H54 (cell line): ENCODE results near the gene PCSK9.
A peak's percentile ranks its signal among the peaks of the same experiment; 100 is the strongest.

Experiments used
- DNase-seq: peaks from one replicate; pipeline ENCODE4 v3.0.0; 2011; ENCODE audit warnings: low spot score, mixed read lengths; ENCODE audit not compliant: insufficient read length
- FAIRE-seq: peaks from 3 replicates; lab custom pipeline; 2011; peaks lifted over from hg19 to GRCh38; lab: Jason Lieb, UNC
- POLR2A ChIP-seq: IDR thresholded peaks from 2 replicates; pipeline ENCODE4 v1.6.1; 2011; ENCODE audit warnings: low read depth, mild to moderate bottlenecking, low read length

The PCSK9 gene

DNA sequence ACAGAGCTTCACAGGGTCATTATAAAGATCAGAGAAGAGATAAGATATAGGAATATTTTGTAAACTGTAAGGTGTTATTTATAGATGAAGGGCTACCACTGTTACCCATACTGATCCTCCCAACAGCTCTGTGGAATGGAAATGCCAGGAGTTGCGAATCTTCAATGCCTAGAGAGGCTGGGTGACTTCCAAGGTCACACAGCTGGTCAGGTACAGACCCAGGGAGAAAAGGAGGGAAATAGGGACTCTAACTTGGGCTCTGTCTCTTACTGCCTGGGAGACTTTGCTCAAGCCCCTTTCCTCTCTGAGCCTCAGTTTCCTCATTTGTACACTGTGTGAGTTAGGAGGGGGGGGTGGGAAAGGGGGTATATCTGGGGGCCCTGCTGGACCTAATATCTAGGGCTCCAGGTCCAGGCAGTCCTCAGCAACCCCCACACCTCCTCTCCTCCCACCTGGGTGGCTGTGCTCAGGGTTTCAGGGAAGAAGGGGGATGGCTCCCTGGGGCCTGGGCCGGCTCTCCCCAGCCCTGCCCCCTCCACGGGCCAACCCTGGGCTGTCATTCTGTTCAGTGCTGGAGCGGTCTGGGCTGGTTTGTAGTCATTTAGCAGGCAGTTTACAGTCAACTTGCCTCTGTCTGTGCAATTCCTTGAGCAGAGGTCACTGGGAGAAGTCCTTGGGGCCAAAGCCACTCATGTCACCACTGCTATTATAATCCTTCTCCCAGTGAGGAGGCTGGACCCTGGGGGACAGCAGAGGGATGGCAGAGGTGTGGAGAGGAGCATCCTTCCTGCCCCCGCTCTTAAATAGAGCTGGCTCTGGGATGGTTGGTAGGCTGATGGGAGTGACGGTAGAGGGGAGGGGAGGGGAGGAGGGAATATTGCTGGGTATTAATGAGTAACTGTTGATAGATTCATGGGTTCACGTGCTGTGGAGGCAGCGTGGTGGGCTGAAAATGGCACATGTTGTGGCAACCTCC lies 39.0 kb upstream of the PCSK9 start:
- no peak for TF ChIP-seq POLR2A
- no peak for FAIRE-seq

GRCh38 chr1:55001311-55001710 lies 38.0 kb upstream of the PCSK9 start:
- DNase-seq (no peak), FAIRE-seq (no peak)
- no peak for TF ChIP-seq POLR2A

More for the DNA sequence above, 39.0 kb upstream of the PCSK9 start:
- no peak for DNase-seq

DNA sequence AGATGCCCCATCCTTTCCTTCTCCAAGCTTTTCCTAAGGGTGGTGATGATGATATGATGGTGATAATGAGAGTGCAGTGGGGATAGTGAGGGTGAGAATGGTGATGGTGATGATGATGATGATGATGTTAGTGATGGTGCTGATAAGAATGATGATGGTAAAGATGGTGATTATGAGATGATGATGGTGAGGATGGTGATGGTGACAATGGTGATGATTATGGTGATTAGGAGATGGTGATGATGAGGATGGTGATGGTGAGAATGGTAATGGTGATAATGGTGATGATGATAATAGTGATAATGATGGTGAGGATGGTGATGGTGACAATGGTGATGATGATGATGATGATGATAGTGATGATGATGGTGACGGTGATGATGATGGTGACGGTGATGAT lies 36.7 kb upstream of the PCSK9 start:
- DNase-seq (no peak), FAIRE-seq (no peak)
- no peak for TF ChIP-seq POLR2A

GRCh38 chr1:55005351-55006140 lies 33.8 kb upstream of the PCSK9 start:
- no peak for DNase-seq
- no peak for TF ChIP-seq POLR2A
- no peak for FAIRE-seq

- TF ChIP-seq POLR2A, result no peak
- FAIRE-seq (no peak), DNase-seq (no peak)
Measured at GRCh38 chr1:55006931-55007330, 32.4 kb upstream of the PCSK9 start.

- peak; percentile 61 for FAIRE-seq
- peak; percentile 73 for DNase-seq
Measured at GRCh38 chr1:55007625-55008024, 31.7 kb upstream of the PCSK9 start.

DNA sequence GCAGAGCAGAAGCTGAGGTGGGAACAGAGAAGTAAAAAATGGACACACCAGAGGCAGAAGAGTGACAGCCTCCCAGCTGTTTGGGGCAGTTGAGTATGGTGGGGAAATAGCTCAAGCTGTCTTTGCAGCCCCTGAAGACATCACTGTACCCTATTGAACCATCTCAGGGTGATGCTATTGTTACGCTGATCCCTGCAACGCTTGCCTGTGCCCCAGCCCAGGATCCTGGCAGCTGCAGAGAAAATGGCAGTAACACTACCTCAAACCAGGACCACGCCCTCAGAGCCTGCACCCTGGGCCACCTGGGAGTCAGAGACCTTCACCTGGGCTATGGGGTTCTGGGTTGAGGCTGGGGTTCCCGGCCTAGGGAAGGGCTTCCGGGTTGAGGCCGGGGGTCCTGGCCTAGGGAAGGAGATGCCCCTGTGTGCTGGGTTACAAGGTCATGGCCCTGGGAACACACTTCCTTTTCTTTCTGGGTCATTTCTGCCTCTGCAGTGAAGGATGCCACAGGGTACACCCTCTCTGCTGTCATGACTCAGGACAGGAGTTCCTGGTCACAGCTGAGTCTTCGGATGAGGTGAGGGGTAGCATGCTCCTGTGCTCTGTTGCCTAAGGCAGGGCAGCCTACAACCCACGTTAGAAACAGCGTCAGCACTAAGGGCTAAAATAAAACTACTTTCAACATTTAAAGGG lies 29.0 kb upstream of the PCSK9 start:
- FAIRE-seq (no peak), DNase-seq (no peak)
- no peak for TF ChIP-seq POLR2A

More at GRCh38 chr1:55007625-55008024, 31.7 kb upstream of the PCSK9 start:
- TF ChIP-seq POLR2A, result no peak

DNA sequence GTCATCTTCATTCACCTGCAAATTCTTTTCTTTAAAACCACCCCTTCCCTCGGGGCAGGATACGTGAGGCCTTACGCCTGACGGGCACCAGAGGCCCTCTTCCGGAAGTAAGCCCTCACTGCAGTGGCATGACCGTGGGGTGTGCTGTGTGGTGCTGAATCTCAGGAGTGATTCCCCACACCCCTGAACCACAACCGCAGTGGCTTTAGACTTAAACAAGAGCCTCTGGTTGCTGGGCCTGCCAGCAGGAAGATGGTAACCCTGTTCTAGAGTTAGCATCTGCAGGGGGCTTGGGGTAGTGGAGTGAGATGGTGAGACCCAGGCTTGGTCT lies 28.5 kb upstream of the PCSK9 start:
- DNase-seq (no peak), FAIRE-seq (no peak)
- TF ChIP-seq POLR2A, result no peak

DNA sequence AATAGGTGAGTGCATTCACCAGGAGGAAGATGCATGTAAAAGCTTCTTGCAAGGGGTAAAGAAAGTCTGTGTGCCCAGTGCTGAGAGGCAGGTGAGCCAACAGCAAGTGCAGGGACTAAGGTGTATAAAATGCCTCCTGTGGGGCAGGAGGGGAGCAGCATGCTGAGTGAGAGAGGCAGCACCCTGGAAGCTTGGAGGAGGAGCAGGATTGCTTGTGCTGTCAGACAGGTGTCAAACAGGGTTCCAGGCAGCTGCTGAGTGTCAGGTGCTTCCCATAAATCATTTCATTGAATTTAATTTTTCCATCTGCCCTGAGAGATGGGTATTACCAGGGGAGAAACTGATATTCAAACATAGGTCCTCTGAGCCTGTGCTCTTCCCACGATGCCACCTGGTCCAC lies 26.7 kb upstream of the PCSK9 start:
- DNase-seq (no peak), FAIRE-seq (no peak)
- no peak for TF ChIP-seq POLR2A

DNA sequence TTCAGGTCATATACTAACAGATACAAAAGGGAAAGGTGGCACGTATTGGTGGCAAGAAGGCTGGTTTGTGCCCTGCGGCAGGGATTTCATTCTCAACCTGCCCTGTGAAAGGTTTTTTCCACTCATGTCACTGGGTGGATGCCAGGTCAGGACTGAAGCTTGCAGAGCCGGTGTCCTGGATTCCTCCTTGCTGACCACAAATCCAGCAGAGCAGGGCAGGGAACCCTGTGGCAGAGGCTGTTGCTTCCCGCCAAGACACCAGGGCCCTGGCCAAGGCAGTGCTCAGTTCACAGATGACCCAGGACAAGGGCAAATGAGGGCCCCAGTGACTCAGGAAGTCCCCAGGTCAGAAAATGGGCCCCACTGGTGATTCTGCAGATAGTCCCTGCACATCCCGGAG lies 24.2 kb upstream of the PCSK9 start:
- no peak for TF ChIP-seq POLR2A
- no peak for FAIRE-seq
- DNase-seq, result no peak

- DNase-seq, result no peak
- no peak for TF ChIP-seq POLR2A
- FAIRE-seq, result no peak
Measured at GRCh38 chr1:55015731-55016620, 23.4 kb upstream of the PCSK9 start.

DNA sequence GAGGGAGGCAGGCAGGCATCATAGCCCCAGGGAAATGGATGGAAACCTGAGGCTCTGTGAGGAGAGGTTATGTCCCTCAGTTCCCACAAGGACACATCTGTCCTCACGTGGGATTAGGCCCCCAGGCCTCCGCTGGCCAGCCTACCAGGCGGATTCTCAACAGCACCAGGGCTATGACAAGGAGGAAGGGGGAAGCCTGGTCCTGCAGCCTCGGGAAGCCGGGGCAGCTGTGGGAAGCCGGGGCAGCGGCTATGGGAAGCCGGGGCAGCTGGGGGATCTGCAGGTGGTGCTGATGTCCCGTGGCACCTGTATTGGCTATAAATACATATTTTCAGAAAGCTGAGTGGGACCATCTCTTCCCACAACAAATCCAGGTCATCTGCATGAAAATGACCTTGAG lies 21.0 kb upstream of the PCSK9 start:
- DNase-seq (no peak), FAIRE-seq (no peak)
- TF ChIP-seq POLR2A, result no peak
